ENCODE measurements around the gene MACROD2.

- TF ChIP-seq CTCF (IDR thresholded peaks at IDR 0.05; ENCODE audit: insufficient read depth, low read depth, low read length) (no peak), EZH2 (IDR thresholded peaks at IDR 0.05; ENCODE audit: insufficient read depth, low read length) (no peak)
Observed at GRCh38 chr20:14581731-14582130, 586.4 kb downstream of the MACROD2 start.
